Spleen (tissue), 7 donors: ENCODE data around the gene PRKACG.

Experiments
- POLR2A ChIP-seq, 3 donors: fragments of 450-650 bp; IDR thresholded peaks; one replicate each; pipeline ENCODE4 v1.5.1; 2017; ENCODE audit warnings: antibody characterized with exemption in 3 of 3, mild to moderate bottlenecking in 1 of 3
- TF ChIP-seq, protein P1 (sequence below), 11 experiments: fragments of 200-600 bp in 7 of 11; fragments of 450-650 bp in 4 of 11; sonication (generic) in 4 of 11; IDR thresholded peaks in 8 of 11; conservative IDR thresholded peaks in 3 of 11; 1 replicate in 7 of 11; 2 replicates in 4 of 11; pipeline versions ENCODE4 v1.4.0 to v1.8.0; 2016 to 2021; ENCODE audit warnings: antibody characterized with exemption in 11 of 11, inconsistent platforms in 4 of 11, mild to moderate bottlenecking in 1 of 11
- donor health status: DM: no; HTN: no; CAD: no; lungs with moderate emphysema.
- donor health status: DM: no; HTN: no; CAD: no.
- donor health status: DM: no; HTN: no; CAD: no.

DNA sequence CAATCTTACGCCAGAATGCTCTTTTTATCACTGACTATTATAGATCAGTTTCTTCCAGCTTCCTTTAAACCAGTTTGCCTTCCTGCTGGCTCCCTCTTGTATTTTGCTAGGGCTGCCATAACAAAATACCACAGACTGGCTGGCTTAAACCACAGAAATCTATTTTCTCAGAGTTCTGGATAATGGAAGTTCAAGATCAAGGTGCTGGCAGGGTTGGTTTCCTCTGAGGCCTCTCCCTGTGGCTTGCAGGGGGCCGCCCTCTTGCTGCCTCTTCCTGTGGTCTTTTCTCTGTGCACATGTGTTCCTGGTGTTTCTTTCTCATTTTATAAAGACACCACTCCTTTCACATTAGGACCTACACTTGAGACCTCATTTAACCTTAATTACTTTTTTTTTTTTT lies 14.8 kb upstream of the PRKACG start:
- no peak for TF ChIP-seq POLR2A (IDR thresholded peaks at IDR 0.05)
- TF ChIP-seq, protein P1, sequence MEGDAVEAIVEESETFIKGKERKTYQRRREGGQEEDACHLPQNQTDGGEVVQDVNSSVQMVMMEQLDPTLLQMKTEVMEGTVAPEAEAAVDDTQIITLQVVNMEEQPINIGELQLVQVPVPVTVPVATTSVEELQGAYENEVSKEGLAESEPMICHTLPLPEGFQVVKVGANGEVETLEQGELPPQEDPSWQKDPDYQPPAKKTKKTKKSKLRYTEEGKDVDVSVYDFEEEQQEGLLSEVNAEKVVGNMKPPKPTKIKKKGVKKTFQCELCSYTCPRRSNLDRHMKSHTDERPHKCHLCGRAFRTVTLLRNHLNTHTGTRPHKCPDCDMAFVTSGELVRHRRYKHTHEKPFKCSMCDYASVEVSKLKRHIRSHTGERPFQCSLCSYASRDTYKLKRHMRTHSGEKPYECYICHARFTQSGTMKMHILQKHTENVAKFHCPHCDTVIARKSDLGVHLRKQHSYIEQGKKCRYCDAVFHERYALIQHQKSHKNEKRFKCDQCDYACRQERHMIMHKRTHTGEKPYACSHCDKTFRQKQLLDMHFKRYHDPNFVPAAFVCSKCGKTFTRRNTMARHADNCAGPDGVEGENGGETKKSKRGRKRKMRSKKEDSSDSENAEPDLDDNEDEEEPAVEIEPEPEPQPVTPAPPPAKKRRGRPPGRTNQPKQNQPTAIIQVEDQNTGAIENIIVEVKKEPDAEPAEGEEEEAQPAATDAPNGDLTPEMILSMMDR (IDR thresholded peaks at IDR 0.05 in 8 of 11, conservative IDR thresholded peaks at IDR 0.05 in 3 of 11): no peak
